ENCODE data around the gene ADRM1.

Gene ADRM1

GRCh38 chr20:62311832-62312661 is 9.2 kb downstream of the ADRM1 start:
- TF ChIP-seq CTCF (IDR thresholded peaks at IDR 0.05; ENCODE audit: low read depth, low read length), result no peak

GRCh38 chr20:62312662-62312977 is 9.8 kb downstream of the ADRM1 start:
- DNase-seq (ENCODE audit: extremely low read depth, low read depth), result no peak
- no peak for TF ChIP-seq CTCF (IDR thresholded peaks at IDR 0.05; ENCODE audit: low read depth, low read length)

More at GRCh38 chr20:62311832-62312661, 9.2 kb downstream of the ADRM1 start:
- no peak for DNase-seq (ENCODE audit: extremely low read depth, low read depth)

DNA sequence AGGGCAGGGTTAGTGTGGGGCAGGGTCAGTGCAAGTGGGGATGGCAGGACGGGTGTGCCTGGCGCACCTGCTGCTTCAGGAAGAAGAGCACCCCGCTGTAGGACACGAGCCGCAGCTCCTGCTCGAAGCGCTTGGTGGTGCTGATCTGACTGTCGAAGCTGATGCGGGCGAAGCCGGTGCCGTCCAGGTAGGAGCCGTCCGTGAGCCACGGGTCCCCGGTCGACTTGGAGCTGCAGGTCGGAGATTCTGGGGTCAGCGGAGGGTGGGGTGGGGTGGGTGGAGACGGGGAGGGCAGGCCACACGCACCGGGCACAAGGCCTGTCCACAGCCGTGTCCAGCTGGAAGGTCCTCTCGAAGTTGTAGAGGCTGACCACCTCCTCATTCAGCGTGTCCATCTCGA is 10.2 kb downstream of the ADRM1 start:
- no peak for DNase-seq (ENCODE audit: extremely low read depth, low read depth)
- no peak for TF ChIP-seq CTCF (IDR thresholded peaks at IDR 0.05; ENCODE audit: low read depth, low read length)

GRCh38 chr20:62313460-62314338 is 10.9 kb downstream of the ADRM1 start:
- no peak for TF ChIP-seq CTCF (IDR thresholded peaks at IDR 0.05; ENCODE audit: low read depth, low read length)
- no peak for DNase-seq (ENCODE audit: extremely low read depth, low read depth)

- DNase-seq (ENCODE audit: extremely low read depth, low read depth), result no peak
- no peak for TF ChIP-seq CTCF (IDR thresholded peaks at IDR 0.05; ENCODE audit: low read depth, low read length)
Observed at GRCh38 chr20:62314339-62314638, 11.5 kb downstream of the ADRM1 start.

GRCh38 chr20:62314711-62315302 is 12.0 kb downstream of the ADRM1 start:
- no peak for TF ChIP-seq CTCF (IDR thresholded peaks at IDR 0.05; ENCODE audit: low read depth, low read length)
- no peak for DNase-seq (ENCODE audit: extremely low read depth, low read depth)

DNA sequence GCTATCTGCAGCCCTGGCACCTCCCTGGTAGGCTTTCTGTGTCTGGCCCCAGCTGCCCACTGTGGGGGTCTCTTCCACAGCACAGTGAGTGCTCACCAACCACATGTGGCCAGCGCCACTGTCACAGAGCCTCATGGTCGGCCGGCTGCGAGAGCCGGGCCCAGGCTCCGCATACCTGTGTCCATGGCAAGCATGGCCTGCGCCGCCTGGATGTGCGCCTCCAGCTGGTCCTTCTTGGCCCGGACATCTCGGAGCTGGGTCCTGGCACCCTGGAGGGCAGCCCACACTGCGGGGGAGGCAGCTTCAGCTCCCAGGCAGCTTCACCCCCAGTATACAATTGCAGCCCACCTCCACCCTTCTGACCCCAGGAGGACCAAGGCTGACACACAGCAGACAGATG is 13.0 kb downstream of the ADRM1 start:
- no peak for TF ChIP-seq CTCF (IDR thresholded peaks at IDR 0.05; ENCODE audit: low read depth, low read length)

More for the DNA sequence above, 13.0 kb downstream of the ADRM1 start:
- DNase-seq (ENCODE audit: extremely low read depth, low read depth), result no peak
